ENCODE measurements around the gene AMOTL1. TPM values are rescaled to one million over a fixed set of nuclear protein-coding genes. Genes with fewer than 3 reads are reported as not detected.

The AMOTL1 gene
- total and polyA plus RNA-seq, 8 donors: 5.0 to 46.3 (median 14.8) TPM

DNA sequence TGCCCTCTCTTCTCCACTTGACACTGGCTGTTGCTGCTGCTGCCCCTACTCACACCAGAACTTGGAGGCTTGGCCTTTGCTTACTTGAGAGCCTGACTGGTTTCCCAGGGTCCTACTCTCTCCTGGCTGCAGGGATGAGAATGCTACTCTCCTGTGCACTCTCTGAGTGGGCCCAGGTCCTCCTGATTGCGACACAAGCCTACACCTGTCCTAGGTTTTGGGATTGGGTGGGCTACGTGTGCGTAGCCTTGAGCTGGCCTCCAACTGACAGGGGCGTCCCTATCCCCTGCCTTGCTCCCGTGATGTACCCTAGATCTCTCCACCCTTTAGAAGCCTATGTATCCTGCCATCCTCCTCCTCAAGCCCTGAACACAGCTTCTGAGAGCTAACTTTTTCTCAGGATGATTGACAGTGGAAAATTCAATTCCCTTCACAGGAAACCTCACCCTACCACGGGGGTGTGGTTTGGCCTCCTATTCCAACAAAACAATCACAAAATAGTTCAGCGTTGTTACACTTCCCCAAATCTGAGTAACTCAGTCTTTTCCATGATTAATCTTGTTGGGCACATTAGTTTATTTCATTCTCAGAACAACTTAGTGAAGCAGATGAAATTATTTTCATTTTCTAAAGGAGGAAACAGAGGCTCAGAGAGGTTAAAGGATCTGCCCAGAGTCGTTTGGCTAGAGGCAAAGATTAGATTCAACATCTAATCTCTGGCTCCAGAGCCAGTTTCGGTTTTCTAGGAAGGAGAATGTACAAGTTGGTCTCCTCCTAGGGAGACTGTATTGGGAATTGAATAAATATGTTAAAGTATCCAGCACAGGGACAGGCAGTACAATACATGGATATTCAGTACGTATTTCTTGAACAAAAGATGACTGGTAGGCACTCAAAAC, 17.6 kb upstream of the AMOTL1 start:
- peaks cover 0 to 45% (median 27%) of the 10 kb centered on the region in 4 donors for H3K4me1 ChIP-seq
- DNase-seq: no peak
- intact Hi-C loops (cut with DNase I; ENCODE audit: low total_unique reads): no loop called here
- H3K27ac ChIP-seq: peak overlapping the region in 4 of 5 donors; percentile 21 to 74 (median 38)
- H3K27me3 ChIP-seq: no peaks in the 10 kb centered on the region
- WGBS, 5 donors: 53 to 57% (median 55%) methylated on average over 10 of the region's 10 CpGs
- H3K36me3 ChIP-seq: no peaks in the 10 kb centered on the region
- no peaks in the 10 kb centered on the region for H3K9me3 ChIP-seq
- TF ChIP-seq, protein P1, sequence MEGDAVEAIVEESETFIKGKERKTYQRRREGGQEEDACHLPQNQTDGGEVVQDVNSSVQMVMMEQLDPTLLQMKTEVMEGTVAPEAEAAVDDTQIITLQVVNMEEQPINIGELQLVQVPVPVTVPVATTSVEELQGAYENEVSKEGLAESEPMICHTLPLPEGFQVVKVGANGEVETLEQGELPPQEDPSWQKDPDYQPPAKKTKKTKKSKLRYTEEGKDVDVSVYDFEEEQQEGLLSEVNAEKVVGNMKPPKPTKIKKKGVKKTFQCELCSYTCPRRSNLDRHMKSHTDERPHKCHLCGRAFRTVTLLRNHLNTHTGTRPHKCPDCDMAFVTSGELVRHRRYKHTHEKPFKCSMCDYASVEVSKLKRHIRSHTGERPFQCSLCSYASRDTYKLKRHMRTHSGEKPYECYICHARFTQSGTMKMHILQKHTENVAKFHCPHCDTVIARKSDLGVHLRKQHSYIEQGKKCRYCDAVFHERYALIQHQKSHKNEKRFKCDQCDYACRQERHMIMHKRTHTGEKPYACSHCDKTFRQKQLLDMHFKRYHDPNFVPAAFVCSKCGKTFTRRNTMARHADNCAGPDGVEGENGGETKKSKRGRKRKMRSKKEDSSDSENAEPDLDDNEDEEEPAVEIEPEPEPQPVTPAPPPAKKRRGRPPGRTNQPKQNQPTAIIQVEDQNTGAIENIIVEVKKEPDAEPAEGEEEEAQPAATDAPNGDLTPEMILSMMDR (IDR thresholded peaks at IDR 0.05): no peak
- TF ChIP-seq EP300 (IDR thresholded peaks at IDR 0.05): no peak
- no peak overlapping the region for H3K4me3 ChIP-seq

DNA sequence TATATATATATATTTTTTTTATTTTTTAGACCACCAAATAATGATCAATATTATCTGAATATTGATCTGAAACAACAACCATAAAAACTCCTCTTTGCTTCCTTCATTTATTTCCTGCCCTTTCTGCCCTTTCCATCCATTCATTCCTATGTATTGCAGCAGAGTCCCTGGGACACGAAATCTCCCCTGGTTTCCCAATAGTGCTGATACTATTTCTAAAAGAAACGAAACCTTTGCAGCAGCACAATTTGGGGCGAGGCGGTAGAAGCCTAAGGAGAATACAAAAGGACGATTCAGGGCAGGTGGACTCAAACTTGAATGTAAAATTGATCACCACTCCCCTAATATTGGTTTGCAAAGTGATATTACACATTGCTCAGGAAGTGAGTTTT, 16.9 kb upstream of the AMOTL1 start:
- no peaks in the 10 kb centered on the region for H3K36me3 ChIP-seq
- peak overlapping the region in 4 of 5 donors; percentile 21 to 74 (median 38) for H3K27ac ChIP-seq
- DNase-seq: no peak
- TF ChIP-seq, protein P1 (IDR thresholded peaks at IDR 0.05): no peak
- no peak for TF ChIP-seq POLR2AphosphoS5 (IDR thresholded peaks at IDR 0.05)
- TF ChIP-seq POLR2A (IDR thresholded peaks at IDR 0.05): no peak
- TF ChIP-seq EP300 (IDR thresholded peaks at IDR 0.05): no peak
- H3K4me3 ChIP-seq: no peak overlapping the region
- H3K4me1 ChIP-seq: peaks cover 0 to 45% (median 26%) of the 10 kb centered on the region in 4 donors
- WGBS, 5 donors: 79 to 83% (median 82%) methylated on average over 5 of the region's 5 CpGs
- no peaks in the 10 kb centered on the region for H3K27me3 ChIP-seq
- H3K9me3 ChIP-seq: no peaks in the 10 kb centered on the region
- intact Hi-C loops (cut with DNase I; ENCODE audit: low total_unique reads): no loop called here

GRCh38 chr11:94751786-94752185, 16.4 kb upstream of the AMOTL1 start:
- intact Hi-C loops (cut with DNase I; ENCODE audit: low total_unique reads): no loop called here
- TF ChIP-seq EP300 (IDR thresholded peaks at IDR 0.05): no peak
- TF ChIP-seq POLR2A (IDR thresholded peaks at IDR 0.05): no peak
- TF ChIP-seq, protein P1 (IDR thresholded peaks at IDR 0.05): no peak
- TF ChIP-seq POLR2AphosphoS5 (IDR thresholded peaks at IDR 0.05): no peak
- Histone ChIP-seq H3K9me3 (no peaks in the 10 kb centered on the region), H3K4me3 (no peak overlapping the region), H3K27ac (peak overlapping the region in 3 of 5 donors; percentile 11 to 42 (median 38)), H3K36me3 (no peaks in the 10 kb centered on the region), H3K4me1 (peaks cover 0 to 40% (median 20%) of the 10 kb centered on the region in 4 donors), H3K27me3 (no peaks in the 10 kb centered on the region)
- DNase-seq: no peak
- WGBS, 5 donors: 61 to 87% (median 80%) methylated on average over 5 of the region's 5 CpGs

DNA sequence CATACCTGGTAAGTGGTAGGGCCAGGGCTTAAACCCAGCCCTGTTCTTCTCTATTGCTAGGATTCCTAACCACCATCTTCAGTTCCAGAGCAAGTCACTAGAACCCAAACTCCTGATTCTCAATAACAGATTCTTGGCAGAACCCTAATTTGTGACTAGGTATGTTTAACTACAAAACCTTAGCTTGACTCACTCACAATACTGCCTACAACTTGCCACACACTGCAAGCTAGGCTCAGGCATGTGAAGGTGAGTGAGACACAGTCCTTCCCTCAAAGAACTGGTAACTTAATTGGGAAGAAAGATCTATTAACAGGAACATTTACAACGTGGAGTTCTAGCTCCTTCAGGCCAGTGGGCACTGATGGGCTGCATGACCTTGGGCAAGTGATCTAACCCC, 14.5 kb upstream of the AMOTL1 start:
- Histone ChIP-seq H3K27ac (no peak overlapping the region), H3K4me1 (peaks cover 0 to 30% (median 11%) of the 10 kb centered on the region in 4 donors), H3K4me3 (no peak overlapping the region), H3K9me3 (no peaks in the 10 kb centered on the region), H3K36me3 (no peaks in the 10 kb centered on the region), H3K27me3 (no peaks in the 10 kb centered on the region)
- intact Hi-C loops (cut with DNase I; ENCODE audit: low total_unique reads): no loop called here
- WGBS, 5 donors: 67 to 77% (median 72%) methylated on average over 1 of the region's 1 CpG
- DNase-seq: no peak
- TF ChIP-seq POLR2AphosphoS5 (IDR thresholded peaks at IDR 0.05): no peak
- TF ChIP-seq, protein P1 (IDR thresholded peaks at IDR 0.05): no peak
- TF ChIP-seq EP300 (IDR thresholded peaks at IDR 0.05): no peak
- TF ChIP-seq POLR2A (IDR thresholded peaks at IDR 0.05): no peak

Data from stomach (tissue), 9 donors.